ENCODE results near the gene WFS1. TPM values are rescaled to one million over a fixed set of nuclear protein-coding genes. Genes with fewer than 3 reads are reported as not detected.

WFS1 gene
- total and polyA plus RNA-seq, 2 of the 8 experiments (the other 6 are each of a cell fraction or from before 2014, with no cell fraction given): 29.1 to 43.1 TPM

DNA sequence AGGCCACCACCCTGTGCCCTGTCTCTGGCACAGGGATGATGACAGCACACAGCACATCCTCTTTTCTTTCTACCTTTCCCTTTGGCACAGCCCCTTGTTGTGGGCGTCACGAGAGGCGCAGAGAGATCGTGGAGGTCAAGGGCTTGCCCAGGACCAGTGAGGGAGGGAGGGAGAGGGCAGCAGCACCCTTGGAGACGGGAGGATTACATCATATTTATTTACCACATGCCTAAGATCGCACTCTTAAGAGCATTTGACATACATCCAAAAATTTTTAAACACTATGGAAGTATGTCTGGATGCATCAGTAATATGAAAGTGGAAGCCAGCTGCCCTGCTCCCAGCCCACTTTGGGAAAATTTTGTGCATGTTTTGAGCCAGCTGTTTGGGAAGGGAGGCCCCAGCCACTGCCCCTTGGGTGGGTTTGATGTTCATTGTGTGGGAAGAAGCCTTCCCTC is 12.7 kb downstream of the WFS1 start (continued):
- TF ChIP-seq NRF1 (IDR thresholded peaks at IDR 0.05; ENCODE audit: low read depth, low read length): no peak
- TF ChIP-seq, protein P1, sequence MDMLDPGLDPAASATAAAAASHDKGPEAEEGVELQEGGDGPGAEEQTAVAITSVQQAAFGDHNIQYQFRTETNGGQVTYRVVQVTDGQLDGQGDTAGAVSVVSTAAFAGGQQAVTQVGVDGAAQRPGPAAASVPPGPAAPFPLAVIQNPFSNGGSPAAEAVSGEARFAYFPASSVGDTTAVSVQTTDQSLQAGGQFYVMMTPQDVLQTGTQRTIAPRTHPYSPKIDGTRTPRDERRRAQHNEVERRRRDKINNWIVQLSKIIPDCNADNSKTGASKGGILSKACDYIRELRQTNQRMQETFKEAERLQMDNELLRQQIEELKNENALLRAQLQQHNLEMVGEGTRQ (IDR thresholded peaks at IDR 0.05; ENCODE audit: low read length): no peak
- no peak for TF ChIP-seq NANOG (IDR thresholded peaks at IDR 0.05; ENCODE audit: insufficient read depth, low read depth, low read length, poor library complexity, severe bottlenecking)
